ENCODE data around the gene KDELR3.

The KDELR3 gene

GRCh38 chr22:38440747-38441350, 27.0 kb upstream of the KDELR3 start:
- no peak overlapping the region for H3K27ac ChIP-seq
- TF ChIP-seq CTCF (conservative IDR thresholded peaks at IDR 0.05): no peak

GRCh38 chr22:38441620-38442287, 26.1 kb upstream of the KDELR3 start:
- H3K27ac ChIP-seq: no peak overlapping the region
- no peak for TF ChIP-seq CTCF (conservative IDR thresholded peaks at IDR 0.05)

GRCh38 chr22:38442967-38443627, 24.8 kb upstream of the KDELR3 start:
- H3K27ac ChIP-seq: no peak overlapping the region
- TF ChIP-seq CTCF (conservative IDR thresholded peaks at IDR 0.05): no peak

GRCh38 chr22:38443628-38444521, 24.0 kb upstream of the KDELR3 start:
- no peak overlapping the region for H3K27ac ChIP-seq
- TF ChIP-seq CTCF (conservative IDR thresholded peaks at IDR 0.05): no peak

- TF ChIP-seq CTCF (conservative IDR thresholded peaks at IDR 0.05): no peak
- H3K27ac ChIP-seq: no peak overlapping the region
These were observed 23.1 kb upstream of the KDELR3 start for GRCh38 chr22:38444783-38445182.

- no peak for TF ChIP-seq CTCF (conservative IDR thresholded peaks at IDR 0.05)
- H3K27ac ChIP-seq: no peak overlapping the region
These were observed 21.8 kb upstream of the KDELR3 start for GRCh38 chr22:38446018-38446601.

Measured in VCaP (cell line).